Mucosa of rectum (tissue), 2 donors: ENCODE measurements around the gene DDX3X.

Source experiments
- H3K27ac ChIP-seq, 2 donors: one replicate each; pipeline ENCODE4 v1.7.0; 2013; ENCODE audit warnings: inconsistent platforms in 2 of 2, low read depth in 2 of 2, low read length in 2 of 2
- H3K27me3 ChIP-seq, 2 donors: one replicate each; pipeline ENCODE4 v1.7.0; 2013; ENCODE audit warnings: low read length in 2 of 2; ENCODE audit not compliant: control insufficient read depth in 2 of 2, insufficient read depth in 2 of 2
- H3K36me3 ChIP-seq, 2 donors: one replicate each; pipeline ENCODE4 v1.7.0; 2013; ENCODE audit warnings: low read length in 2 of 2; ENCODE audit not compliant: control insufficient read depth in 2 of 2, insufficient read depth in 2 of 2
- H3K4me1 ChIP-seq, 2 donors: one replicate each; pipeline ENCODE4 v1.7.0; 2013; ENCODE audit warnings: low read length in 2 of 2, mild to moderate bottlenecking in 1 of 2; ENCODE audit not compliant: control insufficient read depth in 2 of 2, insufficient read depth in 2 of 2
- H3K4me3 ChIP-seq, 2 donors: one replicate each; pipeline ENCODE4 v1.7.0; 2013; ENCODE audit warnings: low read length in 2 of 2
- H3K9ac ChIP-seq, 2 donors: one replicate each; pipeline ENCODE4 v1.7.0; 2013; ENCODE audit warnings: low read length in 2 of 2, low read depth in 1 of 2, mild to moderate bottlenecking in 1 of 2
- H3K9me3 ChIP-seq, 2 donors: one replicate each; pipeline ENCODE4 v1.7.0; 2013; ENCODE audit warnings: low read length in 2 of 2; ENCODE audit not compliant: control insufficient read depth in 2 of 2
- donor health status: healthy.
- donor health status: Normal muscosa, but diverticular disease.

DDX3X gene

DNA sequence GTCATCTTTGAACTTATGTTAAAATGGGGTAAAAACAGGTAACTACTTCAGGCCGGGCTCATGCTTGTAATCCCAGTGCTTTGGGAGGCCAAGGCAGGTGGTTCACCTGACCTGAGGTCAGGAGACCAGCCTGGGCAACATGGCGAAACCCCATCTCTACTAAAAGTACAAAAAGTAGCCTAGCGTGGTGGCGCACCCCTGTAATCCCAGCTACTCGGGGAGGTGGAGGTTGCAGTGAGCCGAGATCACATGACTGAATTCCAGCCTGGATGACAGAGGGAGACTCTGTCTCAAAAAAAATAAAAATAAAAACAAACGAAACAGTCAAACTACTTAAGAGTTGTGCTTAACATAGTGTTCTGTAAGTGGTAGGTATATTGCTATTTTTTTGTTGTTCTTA lies 2.5 kb downstream of the DDX3X start:
- peak overlapping the region; percentile 94 to 95 for H3K4me3 ChIP-seq
- H3K9me3 ChIP-seq = no peaks in the 10 kb centered on the region
- no peaks in the 10 kb centered on the region for H3K27me3 ChIP-seq
- H3K4me1 ChIP-seq = peaks cover 17 to 26% of the 10 kb centered on the region in 2 donors
- peak overlapping the region; percentile 23 to 24 for H3K27ac ChIP-seq
- H3K9ac ChIP-seq = no peak overlapping the region
- H3K36me3 ChIP-seq = peaks cover 17 to 21% of the 10 kb centered on the region in 2 donors

DNA sequence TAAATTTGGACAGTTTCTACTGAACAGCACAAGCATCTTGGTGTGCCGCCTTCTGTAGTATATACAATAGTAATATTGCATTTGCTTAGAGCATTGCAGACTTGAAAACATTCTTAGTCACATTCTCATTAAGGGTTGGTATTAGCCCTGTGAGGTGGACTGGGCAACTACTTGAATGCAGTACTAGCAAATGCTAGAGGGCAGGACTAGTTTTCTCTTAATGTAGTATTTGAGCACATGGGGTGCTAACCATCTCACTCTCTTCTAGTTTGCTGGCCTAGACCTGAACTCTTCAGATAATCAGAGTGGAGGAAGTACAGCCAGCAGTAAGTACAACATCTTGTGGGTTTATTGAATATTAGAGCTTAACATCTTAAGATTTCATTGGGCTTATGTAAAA lies 3.2 kb downstream of the DDX3X start:
- H3K9me3 ChIP-seq = no peaks in the 10 kb centered on the region
- peaks cover 24 to 26% of the 10 kb centered on the region in 2 donors for H3K36me3 ChIP-seq
- peak overlapping the region; percentile 94 to 95 for H3K4me3 ChIP-seq
- H3K27ac ChIP-seq = no peak overlapping the region
- H3K9ac ChIP-seq = no peak overlapping the region
- peaks cover 17 to 23% of the 10 kb centered on the region in 2 donors for H3K4me1 ChIP-seq
- no peaks in the 10 kb centered on the region for H3K27me3 ChIP-seq

DNA sequence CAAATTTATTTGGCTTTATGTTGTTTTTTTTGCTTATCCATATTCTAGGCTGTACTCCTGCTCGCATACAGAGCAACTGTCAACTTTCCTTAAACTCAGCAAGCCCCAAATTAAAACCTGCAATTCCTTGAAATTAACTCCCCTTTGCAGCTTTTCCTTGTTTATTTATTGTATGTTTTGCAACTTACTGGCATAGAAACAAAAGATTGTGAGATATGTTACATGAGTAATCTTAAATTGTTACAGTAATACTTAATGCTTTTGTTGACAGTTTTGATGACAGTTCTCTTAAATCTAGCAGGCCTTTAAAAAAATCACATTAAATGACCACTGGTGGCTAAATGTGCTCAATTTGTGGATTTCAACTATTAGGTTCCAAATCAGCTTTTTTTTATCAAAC lies 4.5 kb downstream of the DDX3X start:
- Histone ChIP-seq H3K27me3 (no peaks in the 10 kb centered on the region), H3K4me1 (peaks cover 17 to 22% of the 10 kb centered on the region in 2 donors), H3K9ac (no peak overlapping the region), H3K27ac (no peak overlapping the region), H3K4me3 (no peak overlapping the region), H3K9me3 (no peaks in the 10 kb centered on the region), H3K36me3 (peaks cover 37 to 39% of the 10 kb centered on the region in 2 donors)

DNA sequence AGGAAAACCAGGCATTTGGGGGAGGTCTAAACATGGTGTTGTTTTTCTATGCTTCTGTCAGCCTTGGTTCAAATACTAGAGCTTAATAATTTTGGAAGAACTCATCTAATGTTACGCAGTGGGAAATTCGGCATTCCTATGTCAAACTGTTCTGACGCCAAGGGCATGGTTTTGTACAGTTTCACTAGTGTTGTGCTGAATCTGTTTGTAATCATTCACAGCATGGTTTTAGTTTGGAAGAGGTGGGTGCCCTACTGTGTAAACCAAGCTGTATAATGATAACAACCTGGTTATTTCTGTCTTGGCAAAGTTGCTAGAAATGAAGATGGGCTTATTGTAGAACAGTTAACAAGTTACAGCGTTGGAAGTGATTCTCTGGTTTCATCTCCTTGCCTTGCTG lies 5.2 kb downstream of the DDX3X start:
- no peak overlapping the region for H3K9ac ChIP-seq
- no peak overlapping the region for H3K27ac ChIP-seq
- no peaks in the 10 kb centered on the region for H3K27me3 ChIP-seq
- peaks cover 44 to 46% of the 10 kb centered on the region in 2 donors for H3K36me3 ChIP-seq
- H3K9me3 ChIP-seq = no peaks in the 10 kb centered on the region
- peaks cover 17% of the 10 kb centered on the region in 2 donors for H3K4me1 ChIP-seq
- no peak overlapping the region for H3K4me3 ChIP-seq

DNA sequence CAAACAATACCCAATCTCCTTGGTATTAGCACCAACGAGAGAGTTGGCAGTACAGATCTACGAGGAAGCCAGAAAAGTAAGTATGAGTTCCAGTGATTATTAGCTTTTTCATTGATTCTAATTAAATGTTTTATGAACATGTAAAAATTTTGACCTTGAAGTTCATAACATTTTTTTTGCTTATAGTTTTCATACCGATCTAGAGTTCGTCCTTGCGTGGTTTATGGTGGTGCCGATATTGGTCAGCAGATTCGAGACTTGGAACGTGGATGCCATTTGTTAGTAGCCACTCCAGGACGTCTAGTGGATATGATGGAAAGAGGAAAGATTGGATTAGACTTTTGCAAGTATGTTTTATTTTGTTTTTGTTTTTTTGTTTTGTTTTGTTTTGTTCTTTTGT lies 10.1 kb downstream of the DDX3X start:
- no peaks in the 10 kb centered on the region for H3K27me3 ChIP-seq
- H3K4me3 ChIP-seq = no peak overlapping the region
- no peak overlapping the region for H3K27ac ChIP-seq
- no peak overlapping the region for H3K9ac ChIP-seq
- no peaks in the 10 kb centered on the region for H3K9me3 ChIP-seq
- H3K4me1 ChIP-seq = no peaks in the 10 kb centered on the region
- peaks cover 87% of the 10 kb centered on the region in 2 donors for H3K36me3 ChIP-seq

DNA sequence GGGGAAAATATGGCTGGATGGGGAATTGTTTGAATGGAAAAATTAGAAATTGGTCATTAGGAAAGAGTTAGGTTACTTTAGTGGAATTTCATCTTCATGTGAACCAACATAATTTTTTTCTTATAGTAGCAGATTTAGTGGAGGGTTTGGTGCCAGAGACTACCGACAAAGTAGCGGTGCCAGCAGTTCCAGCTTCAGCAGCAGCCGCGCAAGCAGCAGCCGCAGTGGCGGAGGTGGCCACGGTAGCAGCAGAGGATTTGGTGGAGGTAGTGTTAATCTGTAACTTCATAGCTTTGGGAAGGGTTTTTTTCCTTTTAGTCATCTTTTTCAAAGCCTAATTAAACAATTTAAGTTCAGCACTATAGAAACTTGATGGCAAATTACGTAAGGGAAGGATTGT lies 13.2 kb downstream of the DDX3X start:
- H3K4me1 ChIP-seq = peaks cover 0 to 2% of the 10 kb centered on the region in 2 donors
- H3K4me3 ChIP-seq = no peak overlapping the region

DNA sequence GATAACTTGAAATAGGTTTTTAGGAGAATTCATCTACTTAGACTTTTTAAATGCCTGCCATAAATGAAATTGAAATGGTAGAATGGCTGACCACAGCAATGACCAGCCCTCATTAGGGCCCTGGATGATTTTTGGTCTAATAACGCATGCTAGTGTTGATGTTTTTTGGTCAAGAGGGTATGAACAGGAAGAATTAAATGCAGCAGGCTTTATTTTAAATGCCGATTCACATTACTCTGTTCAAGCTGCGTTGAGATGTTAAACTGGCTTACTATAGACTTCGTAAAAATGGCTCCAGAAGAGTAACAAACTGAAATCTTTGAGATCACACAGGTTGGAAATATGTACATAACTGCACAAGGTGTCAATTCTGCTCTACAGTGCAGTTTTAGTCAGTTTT lies 14.6 kb downstream of the DDX3X start:
- H3K9me3 ChIP-seq = no peaks in the 10 kb centered on the region
- H3K4me3 ChIP-seq = no peak overlapping the region
- peaks cover 54 to 60% of the 10 kb centered on the region in 2 donors for H3K36me3 ChIP-seq
- no peaks in the 10 kb centered on the region for H3K27me3 ChIP-seq
- H3K9ac ChIP-seq = no peak overlapping the region
- peaks cover 0 to 2% of the 10 kb centered on the region in 2 donors for H3K4me1 ChIP-seq
- no peak overlapping the region for H3K27ac ChIP-seq

More for the DNA sequence above, 13.2 kb downstream of the DDX3X start:
- Histone ChIP-seq H3K27me3 (no peaks in the 10 kb centered on the region), H3K36me3 (peaks cover 67 to 74% of the 10 kb centered on the region in 2 donors), H3K9me3 (no peaks in the 10 kb centered on the region), H3K9ac (no peak overlapping the region), H3K27ac (no peak overlapping the region)

DNA sequence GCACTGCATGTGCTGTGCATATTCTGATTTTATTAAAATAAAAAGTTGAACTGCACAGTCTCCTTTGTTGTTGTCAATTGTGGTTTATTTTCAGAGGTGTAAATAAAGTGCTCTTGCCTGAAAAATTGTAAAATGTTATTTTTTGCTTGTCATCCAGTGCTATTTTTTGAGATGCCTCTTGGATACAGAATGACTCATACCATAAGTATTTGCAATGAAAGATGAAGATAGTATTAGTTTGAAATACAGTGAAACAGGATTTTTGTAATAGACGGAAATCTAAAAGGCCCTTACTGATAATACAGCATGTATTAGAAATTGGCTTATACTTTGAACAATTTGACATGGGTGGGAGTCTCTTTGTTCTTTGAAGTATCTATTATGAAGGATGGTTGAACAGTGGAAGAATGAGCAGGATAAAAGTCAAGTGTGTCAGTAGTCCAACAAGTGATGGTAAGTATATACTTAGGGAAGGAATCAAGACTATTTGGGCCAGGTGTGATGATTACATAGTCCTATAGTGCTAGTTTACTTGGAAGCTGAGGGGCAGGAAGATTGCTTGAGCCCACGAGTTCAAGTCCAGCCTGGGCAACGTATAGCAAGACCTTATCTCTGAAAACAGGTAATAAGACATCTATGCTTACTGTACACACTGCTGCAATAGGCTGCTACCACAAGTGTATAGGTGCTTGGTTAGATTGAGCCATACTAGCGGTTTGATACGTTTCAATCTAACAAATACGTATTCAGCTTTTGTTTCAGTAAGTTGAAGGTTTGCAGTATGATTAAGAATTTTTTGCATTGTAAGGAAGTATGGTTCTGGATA lies 16.4 kb downstream of the DDX3X start:
- Histone ChIP-seq H3K36me3 (peaks cover 38 to 44% of the 10 kb centered on the region in 2 donors), H3K27me3 (no peaks in the 10 kb centered on the region), H3K27ac (no peak overlapping the region)

DNA sequence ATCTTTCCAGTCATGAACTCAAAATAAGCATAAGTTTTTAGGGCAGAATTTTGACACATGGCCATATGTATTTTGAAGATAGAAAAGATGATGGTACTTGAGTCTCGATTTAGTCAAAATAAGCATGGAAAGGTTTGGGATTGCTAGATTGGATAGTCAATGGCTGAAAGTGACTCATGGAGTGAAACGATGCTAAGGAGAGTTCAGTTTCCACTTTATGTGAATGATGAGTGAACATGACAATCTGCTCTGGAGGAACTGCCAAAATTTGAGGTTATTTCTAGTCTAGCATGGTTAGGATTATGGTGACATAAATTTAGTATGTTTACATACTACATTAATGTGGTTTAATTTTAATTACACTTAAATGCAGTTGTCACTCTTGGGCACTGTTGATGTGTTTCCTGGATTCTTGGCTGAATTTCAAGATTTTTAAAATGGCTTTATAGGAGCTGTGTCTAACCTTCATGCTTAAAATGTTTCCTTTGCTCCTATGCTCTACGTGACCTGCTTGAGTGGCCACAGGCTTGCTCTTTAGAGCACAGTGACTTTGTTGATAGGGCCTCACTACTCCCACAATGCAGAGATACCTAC lies 17.1 kb downstream of the DDX3X start:
- Histone ChIP-seq H3K4me3 (no peak overlapping the region), H3K27me3 (no peaks in the 10 kb centered on the region), H3K9ac (no peak overlapping the region), H3K9me3 (no peaks in the 10 kb centered on the region), H3K36me3 (peaks cover 31 to 37% of the 10 kb centered on the region in 2 donors), H3K4me1 (peaks cover 0 to 2% of the 10 kb centered on the region in 2 donors), H3K27ac (no peak overlapping the region)

More for the DNA sequence above, 16.4 kb downstream of the DDX3X start:
- no peaks in the 10 kb centered on the region for H3K9me3 ChIP-seq
- H3K4me3 ChIP-seq = no peak overlapping the region
- peaks cover 0 to 2% of the 10 kb centered on the region in 2 donors for H3K4me1 ChIP-seq
- H3K9ac ChIP-seq = no peak overlapping the region

DNA sequence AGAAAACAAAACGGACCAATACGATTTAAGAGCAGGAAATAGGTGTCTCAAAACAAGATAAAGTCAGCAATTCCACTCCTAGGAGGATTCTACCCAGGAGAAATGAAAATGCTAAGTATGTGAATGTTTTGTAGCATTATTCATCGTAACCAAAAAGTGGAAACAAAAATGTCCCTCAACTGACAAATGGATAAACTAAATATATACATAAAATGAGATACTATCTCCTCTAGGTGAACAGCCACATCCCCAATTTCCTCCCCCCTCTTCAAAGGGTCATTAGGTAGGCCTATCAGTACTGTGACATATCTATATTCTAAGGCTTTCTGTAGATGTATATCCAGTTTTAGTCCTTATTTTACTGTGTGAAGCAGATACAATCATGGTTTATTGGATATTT lies 18.0 kb downstream of the DDX3X start:
- no peaks in the 10 kb centered on the region for H3K27me3 ChIP-seq
- H3K27ac ChIP-seq = no peak overlapping the region
- no peak overlapping the region for H3K9ac ChIP-seq
- H3K4me3 ChIP-seq = no peak overlapping the region
- no peaks in the 10 kb centered on the region for H3K9me3 ChIP-seq
- peaks cover 0 to 2% of the 10 kb centered on the region in 2 donors for H3K4me1 ChIP-seq
- peaks cover 22 to 28% of the 10 kb centered on the region in 2 donors for H3K36me3 ChIP-seq
